HG03439 (cell line): ENCODE results near the gene PLVAP.

Experiments
- ATAC-seq: cut with Tn5 transposase; IDR thresholded peaks from one replicate; pipeline ENCODE4 v1.9.1; 2021; ENCODE audit warnings: mild to moderate bottlenecking, moderate library complexity; ENCODE audit not compliant: unreplicated experiment

The PLVAP gene, protein sequence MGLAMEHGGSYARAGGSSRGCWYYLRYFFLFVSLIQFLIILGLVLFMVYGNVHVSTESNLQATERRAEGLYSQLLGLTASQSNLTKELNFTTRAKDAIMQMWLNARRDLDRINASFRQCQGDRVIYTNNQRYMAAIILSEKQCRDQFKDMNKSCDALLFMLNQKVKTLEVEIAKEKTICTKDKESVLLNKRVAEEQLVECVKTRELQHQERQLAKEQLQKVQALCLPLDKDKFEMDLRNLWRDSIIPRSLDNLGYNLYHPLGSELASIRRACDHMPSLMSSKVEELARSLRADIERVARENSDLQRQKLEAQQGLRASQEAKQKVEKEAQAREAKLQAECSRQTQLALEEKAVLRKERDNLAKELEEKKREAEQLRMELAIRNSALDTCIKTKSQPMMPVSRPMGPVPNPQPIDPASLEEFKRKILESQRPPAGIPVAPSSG

DNA sequence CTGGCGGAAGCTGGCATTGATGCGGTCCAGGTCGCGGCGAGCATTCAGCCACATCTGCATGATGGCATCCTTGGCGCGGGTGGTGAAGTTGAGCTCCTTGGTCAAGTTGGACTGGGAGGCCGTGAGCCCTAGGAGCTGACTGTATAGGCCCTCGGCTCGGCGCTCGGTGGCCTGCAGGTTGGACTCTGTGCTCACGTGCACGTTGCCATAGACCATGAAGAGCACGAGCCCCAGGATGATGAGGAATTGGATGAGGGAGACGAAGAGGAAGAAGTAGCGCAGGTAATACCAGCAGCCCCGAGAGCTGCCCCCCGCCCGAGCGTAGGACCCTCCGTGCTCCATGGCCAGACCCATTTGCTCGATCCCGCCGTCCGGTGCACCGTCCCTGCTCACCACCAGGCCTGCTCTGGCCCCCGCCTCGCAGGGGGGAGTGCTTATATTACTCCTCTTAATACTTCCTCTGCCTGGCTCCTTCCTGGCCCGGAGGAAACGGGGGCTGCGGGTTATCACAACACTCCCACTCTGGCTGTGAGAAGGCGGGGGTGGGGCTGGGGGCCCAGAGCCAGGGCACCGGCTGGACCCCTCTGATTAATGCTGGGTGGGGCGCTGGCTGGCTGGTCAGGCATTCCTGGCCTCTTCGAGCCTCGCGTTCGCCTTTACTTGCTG, at the start of gene PLVAP:
TSS of gene PLVAP (minus strand) at position 408 of the 666 bp plus-strand sequence. CDS start at position 354, 54 bp downstream.
- ATAC-seq: no peak

DNA sequence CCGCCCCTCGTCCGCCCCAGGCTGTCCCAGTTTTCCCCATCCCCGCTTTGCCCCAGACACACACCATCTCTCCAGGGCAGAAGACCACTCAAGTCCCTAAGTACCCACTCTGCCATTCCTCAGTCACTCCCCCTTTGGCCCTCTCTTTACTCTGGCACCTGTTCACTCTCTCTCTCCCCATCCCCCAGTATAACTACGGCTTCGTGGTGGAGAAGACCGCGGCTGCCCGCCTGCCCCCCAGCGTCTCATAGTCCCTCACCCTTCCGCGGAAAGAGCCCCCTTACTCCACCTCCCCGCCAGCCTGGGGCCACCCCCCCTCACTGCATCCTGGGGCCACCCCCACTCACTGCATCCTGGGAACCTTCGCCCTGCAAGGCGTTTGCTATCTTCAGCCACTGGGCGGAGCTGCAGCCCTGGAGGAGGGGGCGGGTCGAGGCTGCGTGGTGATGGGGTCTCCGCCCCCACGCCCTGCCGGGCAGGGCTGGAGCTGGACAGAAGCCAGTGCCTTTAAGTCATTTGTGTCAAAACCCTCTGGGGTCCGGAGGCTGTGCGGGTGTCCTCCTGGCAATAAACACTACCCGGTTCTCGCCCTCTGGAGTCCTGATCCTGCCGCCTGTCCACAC, 47.7 kb upstream of the PLVAP start:
- no peak for ATAC-seq

DNA sequence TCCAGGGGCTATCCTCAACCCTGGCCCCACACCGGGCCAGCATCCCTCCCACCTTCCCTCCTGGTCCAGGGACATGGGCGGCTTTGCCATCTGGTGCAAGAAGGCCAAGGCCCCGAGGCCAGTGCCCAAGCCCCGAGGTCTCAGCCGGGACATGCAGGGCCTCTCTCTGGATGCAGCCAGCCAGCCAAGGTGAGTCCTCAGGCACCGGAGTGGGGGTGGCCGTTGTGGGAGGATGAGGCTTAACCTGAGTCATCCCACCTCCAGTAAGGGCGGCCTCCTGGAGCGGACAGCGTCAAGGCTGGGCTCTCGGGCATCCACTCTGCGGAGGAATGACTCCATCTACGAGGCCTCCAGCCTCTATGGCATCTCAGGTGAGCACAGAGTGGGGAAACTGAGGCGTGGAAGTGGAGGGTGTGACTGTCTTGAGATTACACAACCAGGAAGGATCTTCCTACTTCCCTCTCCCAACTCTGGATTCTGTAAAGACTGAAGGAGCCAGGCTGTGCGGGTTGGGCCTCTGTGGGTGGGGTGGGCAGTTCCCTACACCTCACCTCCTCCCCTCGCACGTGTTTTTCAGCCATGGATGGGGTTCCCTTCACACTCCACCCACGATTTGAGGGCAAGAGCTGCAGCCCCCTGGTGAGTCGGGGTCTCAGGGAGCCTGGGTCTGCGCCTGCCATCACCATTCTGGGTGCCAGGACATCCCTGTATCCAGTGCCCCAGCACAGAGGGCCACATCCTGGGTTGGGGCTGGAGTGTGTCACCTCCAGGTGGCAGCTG, 46.5 kb upstream of the PLVAP start:
- ATAC-seq: no peak

DNA sequence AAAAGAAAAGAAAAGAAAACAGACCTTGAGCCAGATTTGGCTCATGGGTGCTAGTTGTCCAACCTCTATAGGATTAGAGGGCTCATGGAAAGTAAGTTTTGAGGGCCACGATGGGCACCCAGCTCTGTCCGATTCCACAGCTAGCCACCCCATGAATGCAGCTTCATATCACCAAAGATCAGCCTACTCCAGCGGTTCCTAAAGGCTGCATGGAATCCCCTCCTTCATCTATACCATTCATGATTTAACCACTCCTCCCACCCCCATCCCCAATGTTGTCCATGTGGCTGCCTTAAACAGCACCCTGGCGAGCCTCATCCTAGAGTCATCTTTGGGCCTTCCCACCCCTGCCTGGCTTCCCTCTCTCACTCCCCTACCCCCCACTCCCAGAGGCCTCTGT, 44.8 kb upstream of the PLVAP start:
- no peak for ATAC-seq

DNA sequence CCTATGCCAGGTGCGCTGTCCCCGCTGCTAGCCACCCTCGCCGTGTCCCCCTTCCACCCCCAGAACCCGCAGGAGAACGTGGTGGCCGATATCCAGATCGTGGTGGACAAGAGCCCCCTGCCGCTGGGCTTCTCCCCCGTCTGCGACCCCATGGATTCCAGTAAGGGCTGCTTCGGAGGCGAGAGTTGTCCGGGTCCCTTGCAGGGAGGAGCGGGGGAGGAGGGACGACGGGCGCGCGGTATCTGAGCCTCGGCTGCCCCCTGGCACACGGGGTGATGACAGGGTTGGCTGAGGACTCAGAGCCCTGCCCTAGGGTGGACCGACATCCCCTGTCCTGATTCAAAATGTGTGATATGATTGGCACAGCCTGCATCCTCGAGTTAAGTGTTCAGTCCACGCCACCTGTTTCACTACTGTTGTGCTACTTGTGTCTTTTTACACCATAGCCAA, 43.4 kb upstream of the PLVAP start:
- peak; percentile 5 for ATAC-seq

DNA sequence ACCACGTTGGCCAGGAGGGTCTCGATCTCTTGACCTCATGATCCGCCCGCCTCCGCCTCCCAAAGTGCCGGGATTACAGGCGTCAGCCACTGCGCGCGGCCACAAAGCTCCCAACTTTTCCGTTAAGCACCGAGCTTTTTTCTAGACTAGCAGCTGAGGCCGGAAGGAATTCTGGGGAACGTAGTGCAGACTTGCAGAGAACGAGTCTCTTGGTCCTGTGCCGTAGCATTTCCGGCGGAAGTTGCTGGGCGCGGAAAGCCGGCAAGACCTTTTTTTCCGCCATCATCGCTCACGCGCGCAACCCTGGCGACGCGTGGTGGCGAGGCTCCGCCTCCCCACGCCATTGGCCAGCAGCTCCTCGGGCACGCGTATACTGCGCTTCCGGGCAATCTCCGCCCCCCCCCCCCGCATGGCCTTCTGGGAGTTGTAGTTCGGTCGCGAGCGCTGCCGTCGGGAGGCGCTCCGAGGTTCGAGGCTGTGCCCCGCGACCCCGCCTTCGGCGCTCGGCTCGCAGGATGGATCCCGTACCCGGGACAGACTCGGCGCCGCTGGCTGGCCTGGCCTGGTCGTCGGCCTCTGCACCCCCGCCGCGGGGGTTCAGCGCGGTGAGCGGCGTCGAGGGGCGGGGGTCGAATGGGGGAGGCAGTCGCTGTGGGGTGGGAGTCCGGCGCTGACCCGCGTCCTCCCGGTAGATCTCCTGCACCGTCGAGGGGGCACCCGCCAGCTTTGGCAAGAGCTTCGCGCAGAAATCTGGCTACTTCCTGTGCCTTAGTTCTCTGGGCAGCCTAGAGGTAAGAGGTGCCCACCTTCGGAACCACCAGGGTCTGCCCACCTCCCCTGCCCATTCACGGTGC, 42.7 kb upstream of the PLVAP start, which contains the start of gene MVB12A:
TSS of gene MVB12A (plus strand) at position 427 of the 854 bp plus-strand sequence. CDS start at position 516, 89 bp downstream.
- ATAC-seq: peak; percentile 92

DNA sequence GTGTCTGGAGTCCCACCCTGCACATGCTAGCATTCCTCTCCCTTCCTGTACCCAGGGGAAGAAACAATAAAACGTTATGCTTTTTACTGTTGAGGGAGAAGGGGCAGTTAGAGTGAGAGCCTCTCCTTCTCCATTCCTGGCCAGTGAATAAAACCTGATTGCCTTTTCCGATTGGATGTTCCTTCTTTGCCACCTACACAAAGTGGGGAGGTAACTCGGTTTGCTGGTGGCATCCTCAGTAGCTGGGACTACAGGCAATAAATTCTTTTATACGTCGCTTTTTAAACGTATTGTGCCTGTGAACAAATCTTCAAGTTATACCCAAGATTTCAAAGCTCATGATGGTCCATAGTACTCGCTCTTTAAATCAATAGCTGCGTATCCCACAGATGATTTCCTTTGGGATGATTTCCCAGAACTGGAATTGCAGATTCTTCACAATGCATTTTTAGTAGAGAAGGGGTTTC, 42.0 kb upstream of the PLVAP start:
- ATAC-seq: no peak

DNA sequence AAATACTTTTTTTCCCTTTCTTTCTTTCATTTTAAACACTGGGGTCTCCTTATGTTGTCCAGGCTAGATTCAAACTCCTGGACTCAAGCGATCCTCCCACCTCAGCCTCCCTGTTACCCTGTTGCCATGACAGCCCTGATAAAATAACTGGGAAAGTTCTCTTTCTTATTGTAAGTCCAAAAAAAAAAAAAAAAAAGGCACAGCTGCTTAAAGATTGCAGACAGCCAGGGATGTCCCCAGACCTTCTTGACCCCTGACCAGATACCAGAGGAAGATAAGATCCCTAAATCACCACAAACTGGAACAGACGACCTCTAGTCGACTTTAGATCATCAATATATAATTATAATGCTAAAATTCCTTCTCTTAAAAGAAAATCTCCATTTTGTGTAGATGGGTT, 41.6 kb upstream of the PLVAP start:
- no peak for ATAC-seq

DNA sequence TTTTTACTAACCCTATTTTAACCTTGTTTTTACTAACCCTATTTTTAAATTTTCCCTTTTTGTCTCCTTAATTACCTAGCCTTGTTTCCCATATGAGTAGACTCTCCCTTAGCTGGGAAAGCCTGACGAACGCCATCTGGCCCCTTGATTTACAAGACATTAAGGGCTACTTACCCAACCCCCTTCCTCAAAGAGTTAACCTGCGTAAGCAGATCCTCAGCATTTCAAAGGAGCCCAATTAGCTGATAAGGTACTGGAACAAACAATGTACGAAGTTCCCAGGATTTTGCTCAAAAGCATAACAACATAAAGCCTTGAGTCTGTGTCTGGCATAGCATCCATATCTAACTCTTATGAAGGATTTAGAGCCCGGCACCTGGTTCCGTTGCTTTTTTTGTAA, 38.0 kb upstream of the PLVAP start:
- no peak for ATAC-seq

DNA sequence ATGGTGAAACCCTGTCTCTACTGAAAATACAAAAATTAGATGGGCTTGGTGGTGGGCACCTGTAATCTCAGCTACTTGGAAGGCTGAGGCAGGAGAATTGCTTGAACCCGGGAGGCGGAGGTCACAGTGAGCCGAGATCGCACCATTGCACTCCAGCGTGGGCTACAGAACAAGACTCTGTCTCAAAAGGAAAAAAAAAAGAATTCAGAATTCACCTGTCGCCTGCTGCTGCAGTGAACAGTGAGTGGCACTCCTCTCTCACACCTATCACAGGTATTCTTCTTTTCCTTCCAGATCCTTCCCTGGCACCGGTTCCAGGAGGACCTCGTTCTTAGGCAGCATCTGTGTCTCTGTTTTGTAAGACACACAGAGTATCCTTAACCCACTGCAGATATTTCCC, 37.0 kb upstream of the PLVAP start:
- no peak for ATAC-seq

DNA sequence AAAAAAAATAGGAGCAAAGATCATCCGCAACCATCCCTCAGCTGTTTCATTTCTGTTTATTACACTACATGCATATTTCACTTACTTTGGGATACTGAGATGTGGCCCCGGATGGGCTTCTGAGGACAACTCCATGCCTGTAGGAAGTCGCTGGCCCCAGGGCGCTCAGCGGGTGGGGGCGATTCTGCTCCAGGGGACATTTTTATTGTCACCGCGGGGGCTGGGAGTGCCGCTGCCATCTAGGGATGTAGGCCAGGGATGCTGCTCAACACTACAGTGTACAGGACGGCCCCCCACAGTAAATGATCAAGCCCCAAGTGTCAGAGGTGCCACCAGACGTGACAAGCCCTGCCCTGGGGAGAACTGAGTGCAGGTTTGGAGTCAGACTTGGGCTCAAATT, 34.7 kb upstream of the PLVAP start:
- no peak for ATAC-seq

DNA sequence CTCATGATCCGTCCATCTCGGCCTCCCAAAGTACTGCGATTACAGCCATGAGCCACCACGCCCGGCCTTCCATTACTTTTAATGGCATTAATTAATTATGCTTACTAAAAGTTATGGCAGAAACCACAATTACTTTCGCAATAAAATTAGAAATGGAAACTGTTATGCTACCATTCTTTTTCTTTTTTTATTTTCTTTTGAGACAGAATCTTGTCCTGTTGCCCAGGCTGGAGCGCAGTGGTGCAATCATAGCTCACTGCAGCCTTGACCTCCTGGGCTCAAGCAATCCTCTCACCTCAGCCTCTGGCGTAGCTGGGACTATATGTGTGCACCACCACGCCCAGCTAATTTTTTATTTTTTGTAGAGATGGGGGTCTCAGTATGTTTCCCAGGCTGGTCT, 32.8 kb upstream of the PLVAP start:
- no peak for ATAC-seq

DNA sequence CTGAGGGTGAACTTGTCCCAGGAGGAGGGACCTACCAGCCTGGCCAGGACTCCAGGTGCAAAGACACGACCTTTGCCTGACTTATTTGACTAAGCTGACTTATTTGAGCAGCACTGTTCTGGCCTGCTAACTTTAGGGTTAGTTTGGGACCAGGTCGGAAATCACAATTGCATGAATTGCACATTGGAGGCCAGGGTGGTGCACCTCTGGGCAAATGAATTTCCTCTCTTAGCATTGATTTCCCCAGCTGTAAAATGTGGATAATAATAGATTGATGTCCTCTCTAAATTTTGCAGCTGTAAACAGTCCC, 29.7 kb upstream of the PLVAP start:
- ATAC-seq: no peak

DNA sequence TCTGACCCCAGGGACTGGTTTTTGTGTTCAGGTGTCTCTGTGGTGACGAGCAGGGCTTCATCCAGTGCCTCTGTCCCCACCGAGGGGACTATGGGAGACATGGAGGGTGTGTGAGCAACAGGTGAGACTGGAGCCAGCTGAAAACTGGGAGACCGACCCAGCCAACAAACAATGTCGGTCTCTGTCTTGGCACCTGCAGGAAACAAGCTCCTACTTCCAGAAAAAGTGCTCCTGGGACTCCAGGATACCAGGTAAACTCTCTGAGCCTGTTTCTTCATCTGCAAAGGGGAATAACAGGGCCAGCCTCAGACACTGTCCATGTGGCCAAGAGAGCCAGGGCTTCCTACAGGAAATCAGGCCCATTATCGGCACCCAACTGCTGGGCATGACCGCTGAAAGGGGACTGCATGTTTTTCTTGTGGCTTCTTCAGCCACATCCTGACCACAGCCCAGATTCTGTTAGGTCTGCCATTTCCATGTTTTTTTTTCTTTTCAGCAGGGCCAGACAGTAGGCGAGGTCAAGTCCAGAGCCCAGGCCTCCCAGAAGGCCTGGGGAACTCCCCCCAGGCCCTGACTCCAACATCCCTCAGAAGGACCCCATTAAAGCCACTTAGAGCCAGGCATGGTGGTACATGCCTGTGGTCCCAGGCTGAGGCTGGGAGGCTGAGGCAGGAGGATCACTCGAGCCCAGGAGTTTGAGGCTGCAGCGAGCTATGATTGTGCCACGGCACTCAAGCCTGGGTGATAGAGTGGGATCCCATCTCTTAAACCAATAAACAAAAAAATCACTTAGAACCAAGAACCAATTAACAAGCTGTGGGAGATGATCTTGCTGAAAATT, 29.1 kb upstream of the PLVAP start:
- ATAC-seq: no peak

DNA sequence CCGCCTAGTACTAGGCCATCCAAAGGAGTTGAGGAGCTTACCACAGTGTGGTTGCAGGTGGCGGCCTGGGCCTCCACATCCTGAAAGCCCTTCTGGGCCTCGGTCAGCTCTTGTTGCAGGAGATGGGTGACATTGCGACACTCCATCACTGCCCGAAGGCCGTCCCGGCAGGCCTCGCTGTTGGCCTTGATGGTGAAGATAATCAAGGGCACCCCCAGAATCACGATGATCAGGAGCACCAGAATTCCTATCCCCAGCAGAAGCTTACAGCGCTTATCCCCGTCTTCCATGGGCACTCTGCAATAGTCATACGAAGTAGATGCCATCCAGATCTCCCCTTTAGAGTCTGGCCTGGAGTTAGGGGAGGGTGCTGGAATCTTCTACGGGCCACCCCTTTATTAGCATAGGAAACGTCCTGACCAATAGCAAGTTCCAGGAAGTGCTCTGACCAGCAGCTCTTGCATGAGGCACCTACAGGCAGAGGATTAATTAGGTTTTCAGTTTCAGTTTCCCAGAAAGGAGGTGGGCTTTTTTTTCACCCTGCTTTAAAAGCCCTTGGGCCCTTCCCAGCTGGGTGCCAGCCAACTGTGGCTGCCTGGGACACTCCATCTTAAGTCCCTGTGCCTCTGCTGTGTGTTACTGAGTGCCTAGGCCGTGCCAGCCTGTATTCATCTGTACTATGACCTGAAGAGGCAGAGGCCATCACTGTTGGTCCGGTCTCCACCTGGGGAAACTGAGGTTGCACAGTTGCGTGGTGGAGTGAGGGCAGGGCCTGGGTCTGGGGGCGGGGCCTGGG, 28.3 kb upstream of the PLVAP start, which contains the start of gene BST2:
TSS of gene BST2 (minus strand) at position 381 of the 796 bp plus-strand sequence. CDS start at position 326, 55 bp downstream.
- ATAC-seq: peak; percentile 84

DNA sequence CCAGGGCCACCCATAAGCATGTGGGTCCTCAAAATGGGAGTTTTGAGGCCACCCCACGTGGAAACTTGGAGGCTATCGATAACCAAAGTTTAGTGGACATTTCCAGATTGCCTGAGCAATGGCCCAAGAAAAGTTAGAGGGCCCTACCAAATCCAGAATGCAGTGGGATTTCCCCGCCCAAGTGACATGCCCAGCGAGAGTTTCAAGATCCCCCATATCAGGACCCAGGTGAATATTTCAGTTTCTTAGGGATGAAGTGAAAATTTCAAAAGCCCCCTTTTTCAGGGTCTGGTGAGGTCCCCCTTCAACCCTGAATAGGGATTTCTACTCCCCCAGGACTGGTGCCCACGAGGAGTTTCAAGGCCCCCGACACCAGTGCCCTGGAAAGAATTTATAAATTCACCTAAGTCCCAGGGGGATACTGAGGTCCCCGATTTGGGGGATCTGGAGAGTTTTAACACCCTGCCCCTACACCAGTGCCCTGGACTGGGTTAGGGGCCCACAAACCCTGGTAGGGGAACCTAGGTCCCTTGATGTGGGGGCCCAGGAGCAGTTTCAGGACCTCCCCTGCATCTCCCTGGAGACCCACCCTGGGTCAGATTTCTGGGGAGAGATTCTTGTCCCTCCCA, 27.6 kb upstream of the PLVAP start:
- ATAC-seq: no peak

DNA sequence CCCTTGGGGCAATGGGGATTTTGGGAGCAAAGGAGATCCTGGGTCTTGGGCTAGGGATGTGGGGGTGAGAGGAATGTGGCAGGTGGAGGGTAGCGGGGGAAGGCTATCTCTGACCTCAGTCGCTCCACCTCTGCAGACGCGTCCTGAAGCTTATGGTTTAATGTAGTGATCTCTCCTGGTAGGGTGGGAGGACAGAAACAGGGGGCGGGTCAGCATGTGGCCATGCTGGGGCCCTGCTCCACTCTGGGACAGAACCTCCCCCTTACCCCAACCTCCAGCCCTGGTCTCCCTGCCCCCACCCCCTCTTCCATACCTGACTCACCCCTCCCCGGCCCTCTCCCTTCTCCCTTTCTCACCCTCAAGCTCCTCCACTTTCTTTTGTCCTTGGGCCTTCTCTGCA, 26.9 kb upstream of the PLVAP start:
- ATAC-seq: no peak
